ENCODE data around the gene MYO5B. TPM values are rescaled to one million over a fixed set of nuclear protein-coding genes. Genes with fewer than 3 reads are reported as not detected.

MYO5B gene
- total and polyA plus RNA-seq, 9 of the 15 experiments (the other 6 are each of a cell fraction or from before 2014, with no cell fraction given): 0.07 to 0.42 (median 0.28) TPM

- no peaks in the 10 kb centered on the region for H3K9me1 ChIP-seq (ENCODE audit: control insufficient read depth, insufficient read depth, low read length)
- no peak for ATAC-seq
- POLR2A ChIA-PET: no interaction called here
- TF ChIP-seq SMC3 (conservative IDR thresholded peaks at IDR 0.05; ENCODE audit: insufficient read depth, low read depth, low read length): no peak
- TF ChIP-seq ZNF3 (CRISPR knock-in tag; IDR thresholded peaks at IDR 0.05): no peak
- TF ChIP-seq AFF1 (IDR thresholded peaks at IDR 0.05; ENCODE audit: low read depth in 1 of 2, partially characterized antibody in 2 of 2): no peak
- no peak for TF ChIP-seq TEAD2 (tag; IDR thresholded peaks at IDR 0.05)
- TF ChIP-seq SMARCE1 (IDR thresholded peaks at IDR 0.05): no peak
- no peak for TF ChIP-seq TSHZ1 (CRISPR knock-in tag; IDR thresholded peaks at IDR 0.05)
Observed at GRCh38 chr18:50167966-50168365, 27.0 kb downstream of the MYO5B start.

More at GRCh38 chr18:50167966-50168365, 27.0 kb downstream of the MYO5B start:
- intact Hi-C loops (cut with micrococcal nuclease) (no loop called here), in situ Hi-C loops (cut with MboI) (no loop called here)
- H3K9me3 ChIP-seq (replicated peaks; ENCODE audit: control insufficient read depth, insufficient read depth, low read depth, low read length): no peaks in the 10 kb centered on the region
- no peaks in the 10 kb centered on the region for H3K36me3 ChIP-seq (ENCODE audit: control insufficient read depth, insufficient read depth, low read length)
- no peak overlapping the region for H3K4me2 ChIP-seq (ENCODE audit: insufficient read depth, low read length)
- no peaks in the 10 kb centered on the region for H4K20me1 ChIP-seq (replicated peaks; ENCODE audit: control insufficient read depth, insufficient read depth, low read length)
- DNase-seq (ENCODE audit: extremely low read depth in 1 of 4, low spot score in 3 of 4) (no peak), FAIRE-seq (no peak)
- H3K79me2 ChIP-seq (ENCODE audit: control insufficient read depth, insufficient read depth, low read length): no peaks in the 10 kb centered on the region
- no peaks in the 10 kb centered on the region for H3K4me1 ChIP-seq (replicated peaks in 1 of 2; ENCODE audit: control insufficient read depth in 2 of 2, insufficient read depth in 2 of 2, low read length in 2 of 2)
- 0% methylated on average over 1 of the region's 2 CpGs for WGBS (ENCODE audit: insufficient coverage, low coverage, missing lambda C conversion rate)
- no peak overlapping the region for H3K9ac ChIP-seq (ENCODE audit: insufficient read depth in 1 of 2, low read depth in 2 of 2, low read length in 2 of 2)
- H3K27me3 ChIP-seq (ENCODE audit: control insufficient read depth in 2 of 2, insufficient read depth in 2 of 2, low read length in 2 of 2): peaks cover 0 to 6% of the 10 kb centered on the region in 2 experiments; a peak in 1 of 5 replicates
- CTCF ChIA-PET (ENCODE audit: low intra/inter-chr PET ratio): no interaction called here
- no peak overlapping the region for H2AFZ ChIP-seq (ENCODE audit: low read depth, low read length)
- H3K27ac ChIP-seq (ENCODE audit: extremely low read depth, low read depth, low read length): no peak overlapping the region
- no peak overlapping the region for H3K4me3 ChIP-seq
- BruUV-seq (replicated peaks): no TSS peak
